ENCODE data around the gene DLL3.

The DLL3 gene

DNA sequence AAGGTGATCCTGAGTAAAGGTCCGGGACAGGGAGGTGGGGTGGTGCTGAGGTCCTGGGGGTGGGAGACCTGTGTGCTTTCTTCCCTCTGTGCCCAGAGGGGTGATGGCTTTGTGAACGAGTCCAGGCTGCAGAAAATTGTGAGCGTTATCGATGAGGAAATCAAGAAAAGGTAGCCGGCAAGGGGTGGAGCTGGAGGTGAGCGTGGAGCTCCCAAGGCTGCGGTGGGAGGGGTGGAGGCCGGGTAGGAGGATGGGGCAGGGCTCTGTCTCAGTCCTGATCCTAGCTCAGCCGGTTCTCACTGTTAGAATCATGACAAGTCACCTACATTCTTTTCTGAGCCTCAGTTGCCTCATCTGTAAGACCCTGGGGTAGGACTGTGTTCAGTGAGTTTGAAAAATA lies 20.2 kb downstream of the DLL3 start:
- no peak for DNase-seq

DNA sequence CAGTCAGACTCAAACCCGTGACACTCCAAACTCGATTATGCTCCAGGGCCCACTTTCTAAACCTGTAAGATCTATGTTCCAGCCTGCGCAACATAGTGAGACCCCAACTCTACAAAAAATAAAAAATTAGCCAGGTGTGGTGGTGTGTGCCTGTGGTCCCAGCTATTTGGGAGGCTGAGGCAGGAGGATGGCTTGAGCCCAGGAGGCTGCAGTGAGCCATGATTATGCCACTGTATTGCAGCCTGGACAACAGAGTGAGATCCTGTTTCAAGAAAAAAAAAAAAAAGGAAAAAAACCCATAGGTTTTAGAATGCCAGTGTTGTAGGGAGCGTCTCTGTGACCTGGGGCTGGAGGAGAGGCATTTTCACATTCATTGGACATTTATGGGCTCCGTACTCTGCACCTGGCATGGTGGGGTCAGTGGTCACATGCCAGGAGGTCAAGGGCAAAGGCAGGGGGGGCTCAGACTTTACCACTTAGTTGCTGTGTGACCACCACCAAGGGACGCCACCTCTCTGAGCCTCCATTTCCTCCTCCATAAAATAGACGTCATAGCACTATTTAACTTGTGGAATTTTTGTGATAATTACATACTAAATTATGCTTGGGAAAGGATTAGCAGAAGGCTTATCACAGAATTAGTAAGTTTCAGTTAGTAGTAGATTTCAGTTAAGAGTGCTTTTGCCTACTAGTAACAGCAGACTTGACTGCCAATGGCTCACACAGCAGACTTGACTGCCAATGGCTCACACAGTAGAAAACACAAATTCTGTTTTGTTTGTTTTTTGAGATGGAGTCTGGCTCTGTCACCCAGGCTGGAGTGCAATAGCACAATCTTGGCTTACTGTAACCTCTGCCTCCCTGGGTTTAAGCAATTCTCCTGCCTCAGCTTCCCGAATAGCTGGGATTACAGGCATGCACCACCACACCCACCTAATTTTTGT lies 22.1 kb downstream of the DLL3 start:
- no peak for DNase-seq

DNA sequence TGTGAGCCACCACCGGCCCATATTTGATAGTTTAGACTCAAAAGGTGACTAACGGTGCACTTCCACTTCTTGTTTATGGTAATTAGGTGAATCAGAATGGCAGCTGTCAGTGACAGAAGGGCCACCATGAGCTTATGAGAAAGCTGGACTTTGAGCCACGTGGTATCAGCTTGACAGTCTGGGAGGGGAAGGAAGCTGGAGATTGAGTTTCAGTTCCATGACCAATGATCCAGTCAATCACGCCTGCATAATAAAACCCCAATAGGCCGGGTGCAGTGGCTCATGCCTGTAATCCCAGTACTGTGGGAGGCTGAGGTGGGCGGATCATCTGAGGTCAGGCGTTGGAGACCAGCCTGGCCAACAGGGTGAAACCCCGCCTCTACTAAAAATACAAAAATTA lies 25.7 kb downstream of the DLL3 start:
- no peak for DNase-seq

DNA sequence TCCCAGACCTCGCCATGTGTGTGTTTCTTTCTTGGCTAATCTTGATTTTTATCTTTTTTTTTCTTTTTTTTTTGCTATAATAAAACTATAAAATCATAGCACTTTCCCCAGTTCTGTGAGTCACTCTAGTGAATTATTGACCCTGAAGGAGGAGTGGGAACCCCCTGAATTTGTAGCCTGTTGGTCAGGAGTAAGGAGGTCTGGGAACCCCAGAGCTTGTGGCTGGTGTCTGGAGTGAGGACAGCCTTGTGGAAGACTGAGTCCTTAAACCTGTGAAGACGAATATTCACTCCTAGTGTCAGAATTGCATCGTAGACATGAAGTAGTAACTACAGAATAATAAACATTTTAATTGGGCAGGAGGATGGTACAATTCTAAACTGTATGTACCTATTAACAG lies 26.5 kb downstream of the DLL3 start:
- no peak for DNase-seq

DNA sequence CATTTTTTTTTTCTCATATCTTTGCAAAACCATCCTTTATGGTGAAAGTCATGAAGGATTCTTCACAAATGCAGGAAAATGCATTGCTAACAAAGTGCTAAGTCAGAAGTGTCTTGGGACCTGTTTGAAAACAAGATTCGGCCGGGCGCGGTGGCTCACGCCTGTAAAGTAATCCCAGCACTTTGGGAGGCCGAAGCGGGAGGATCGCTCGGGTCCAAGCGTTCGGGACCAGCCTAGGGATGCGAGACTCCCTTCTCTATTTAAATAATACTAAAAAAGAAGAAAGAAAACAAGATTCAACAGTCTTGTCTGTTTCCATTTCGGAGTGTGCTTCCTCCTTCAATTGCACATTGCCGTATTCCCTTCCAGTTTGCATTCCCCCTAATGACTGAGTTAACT lies 33.1 kb downstream of the DLL3 start:
- DNase-seq = no peak

DNA sequence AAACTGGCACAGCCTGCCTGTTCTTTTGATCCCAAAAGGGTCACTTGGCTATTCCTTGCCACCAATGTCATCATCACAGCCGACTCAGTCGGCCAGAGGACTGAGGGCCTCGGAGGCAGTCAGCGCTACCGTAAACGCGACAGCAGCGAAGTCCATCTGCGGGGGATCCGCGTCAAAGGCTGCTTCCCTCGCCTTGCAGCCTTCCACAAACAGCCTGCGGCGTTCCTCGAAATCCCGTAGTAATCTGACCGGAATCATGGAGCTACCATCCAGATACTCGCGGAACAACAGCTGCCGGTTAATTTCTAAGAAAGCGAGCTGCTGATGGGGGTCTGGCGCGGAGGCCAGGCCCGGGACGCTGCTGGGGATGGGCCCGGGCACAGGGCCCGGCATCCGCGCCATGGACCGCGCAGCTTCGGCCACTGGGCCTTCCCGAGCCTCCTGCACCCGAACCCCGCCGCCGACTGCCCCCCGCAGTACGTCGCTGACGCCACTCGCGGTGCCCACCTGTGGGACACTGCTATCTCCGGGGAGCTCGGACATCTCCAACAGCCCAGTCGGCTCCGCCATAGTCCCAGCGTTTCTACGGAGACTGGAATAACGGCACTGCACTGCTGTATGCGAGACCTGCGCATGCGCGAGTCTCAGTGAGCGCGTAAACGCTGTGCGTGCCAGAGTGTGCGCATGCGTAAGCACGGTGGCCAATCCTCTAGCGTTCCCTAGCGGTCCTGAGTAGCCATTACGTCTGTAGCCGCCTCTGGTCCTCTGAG lies 33.7 kb downstream of the DLL3 start, which contains the start of gene EID2B:
EID2B (minus strand) TSS at position 620 of the 770 bp plus-strand sequence; CDS start at position 570, 50 bp downstream.
- peak; percentile 82 for DNase-seq

DNA sequence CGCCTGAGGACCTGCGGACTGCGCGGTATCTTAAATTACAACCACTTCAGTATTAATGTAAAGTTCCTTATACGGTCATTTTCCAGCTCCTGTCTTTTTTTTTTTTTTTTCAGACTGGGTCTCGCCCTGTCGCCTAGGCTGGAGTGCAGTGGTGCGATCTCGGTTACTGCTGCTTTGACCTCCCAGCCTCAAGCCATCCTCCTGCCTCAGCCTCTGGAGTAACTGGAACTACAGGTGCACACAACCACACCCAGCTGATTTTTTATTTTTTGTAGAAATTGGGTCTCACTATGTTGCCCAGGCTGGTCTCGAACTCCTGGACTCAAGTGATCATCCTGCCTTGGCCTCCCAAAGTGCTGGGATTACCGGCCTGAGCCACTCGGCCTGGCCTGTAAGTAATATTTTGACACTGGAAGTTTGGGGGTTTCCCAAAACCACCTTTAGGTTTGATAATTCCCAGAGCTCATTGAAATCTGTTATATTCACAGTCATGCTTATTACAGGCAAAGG lies 34.3 kb downstream of the DLL3 start:
- no peak for DNase-seq

DNA sequence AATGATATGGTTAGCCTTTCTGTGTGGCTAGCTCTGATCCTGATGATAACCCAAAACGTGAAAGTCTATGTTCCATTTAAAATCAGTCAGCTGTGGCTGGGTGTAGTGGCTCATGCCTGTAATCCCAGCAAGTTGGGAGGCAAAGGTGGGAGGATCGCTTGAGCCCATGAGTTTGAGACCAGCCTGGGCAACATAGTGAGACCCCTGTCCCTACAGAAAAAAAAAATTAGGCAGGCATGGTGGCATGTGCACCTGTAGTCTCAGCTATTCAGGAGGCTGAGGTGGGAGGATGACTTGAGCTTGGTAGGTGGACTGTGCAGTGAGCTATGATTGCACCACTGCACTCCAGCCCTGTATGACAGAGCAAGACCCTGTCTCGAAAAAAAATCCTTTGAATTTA lies 35.0 kb downstream of the DLL3 start:
- no peak for DNase-seq

DNA sequence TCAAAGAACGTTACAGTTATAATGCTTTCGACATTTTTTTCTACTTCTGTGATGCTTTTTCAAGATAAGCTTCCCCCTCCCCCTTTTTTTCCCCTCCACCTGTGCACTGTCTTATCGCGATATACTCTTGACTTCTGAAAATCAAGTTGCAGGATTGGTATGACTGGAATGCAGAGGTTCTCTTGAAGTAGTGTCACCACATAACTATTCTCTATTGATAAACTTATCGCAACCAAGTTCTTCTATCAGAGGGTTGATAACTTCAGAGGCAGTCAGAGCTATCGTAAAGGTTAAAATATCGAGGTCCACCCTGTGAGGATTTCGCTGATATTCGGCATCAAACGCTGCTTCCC lies 40.4 kb downstream of the DLL3 start:
- no peak for DNase-seq

DNA sequence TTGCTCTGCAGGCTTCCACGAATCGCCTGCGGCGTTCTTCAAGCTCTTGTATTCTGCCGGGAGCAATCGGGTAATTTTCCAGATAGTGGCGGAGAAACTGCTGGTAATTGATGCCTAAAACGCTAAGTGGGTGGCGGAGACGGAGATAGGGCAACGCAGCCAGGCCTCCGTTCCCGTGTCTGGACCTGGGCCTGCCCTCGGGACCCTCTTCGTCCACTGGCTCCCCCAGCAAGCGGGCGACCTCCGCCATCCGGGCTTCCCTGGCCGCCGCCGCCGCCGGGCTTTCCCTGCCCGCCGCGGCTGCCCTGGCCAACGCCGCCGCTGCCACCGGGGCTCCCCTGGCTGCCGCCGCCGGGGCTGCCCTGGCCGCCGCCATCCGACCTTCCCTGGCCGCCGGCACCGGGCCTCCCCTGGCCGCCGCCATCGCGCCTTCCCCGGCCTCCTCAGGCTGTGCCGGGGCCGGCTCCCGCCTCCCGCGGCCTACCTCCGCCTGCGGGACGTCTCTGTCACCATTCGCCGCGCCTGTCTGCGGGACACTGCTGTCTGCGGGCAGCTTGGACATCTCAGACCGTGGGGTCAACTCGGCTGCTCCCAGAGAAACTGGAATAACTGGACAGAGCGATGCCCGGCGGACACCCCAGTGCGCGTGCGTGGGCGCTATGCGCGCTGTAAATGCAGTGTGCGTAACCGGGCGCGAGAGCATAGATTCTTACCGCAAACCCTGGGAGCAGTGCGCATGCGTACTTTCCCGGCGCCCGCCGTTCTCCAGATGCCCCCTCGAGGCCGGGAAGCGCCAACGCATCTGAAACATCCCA lies 41.0 kb downstream of the DLL3 start, which contains the start of gene EID2:
EID2 (minus strand) TSS at position 644 of the 815 bp plus-strand sequence; CDS start at position 562, 82 bp downstream.
- DNase-seq = peak; percentile 80

DNA sequence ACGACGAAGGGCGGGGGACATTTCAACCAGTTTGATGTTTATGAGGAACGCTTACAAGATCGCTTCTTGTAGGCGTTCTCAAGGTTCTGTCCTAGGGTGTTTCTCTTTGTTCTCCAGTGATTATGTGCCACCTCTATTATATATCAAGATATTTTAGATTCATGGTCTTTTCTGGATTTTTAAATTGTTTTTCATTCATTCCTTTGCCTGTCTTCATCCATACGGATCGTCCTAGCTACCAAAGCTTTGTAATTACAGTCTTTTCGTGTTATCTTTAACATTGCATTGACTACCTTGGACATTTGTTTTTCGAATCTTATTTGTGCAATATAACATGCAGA lies 41.6 kb downstream of the DLL3 start:
- no peak for DNase-seq

DNA sequence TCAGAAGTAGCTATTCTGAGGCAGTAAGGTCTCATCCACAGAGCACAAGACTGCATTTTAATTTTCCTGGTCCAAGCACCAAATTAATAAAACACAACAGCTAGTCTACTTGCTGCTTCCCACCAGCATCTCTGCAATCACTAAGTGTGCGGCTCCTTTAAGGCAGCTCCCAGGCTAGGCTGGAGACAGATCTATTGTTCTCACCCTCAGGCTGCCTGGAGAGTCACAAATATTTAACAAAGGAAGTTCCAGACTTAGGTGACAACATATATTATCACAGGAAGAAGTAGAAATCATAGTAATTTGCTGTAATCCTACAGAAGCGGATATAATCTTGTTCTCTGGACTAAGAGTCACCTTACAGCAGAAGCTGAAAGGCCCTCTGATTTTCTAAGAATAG lies 43.5 kb downstream of the DLL3 start:
- DNase-seq = no peak

DNA sequence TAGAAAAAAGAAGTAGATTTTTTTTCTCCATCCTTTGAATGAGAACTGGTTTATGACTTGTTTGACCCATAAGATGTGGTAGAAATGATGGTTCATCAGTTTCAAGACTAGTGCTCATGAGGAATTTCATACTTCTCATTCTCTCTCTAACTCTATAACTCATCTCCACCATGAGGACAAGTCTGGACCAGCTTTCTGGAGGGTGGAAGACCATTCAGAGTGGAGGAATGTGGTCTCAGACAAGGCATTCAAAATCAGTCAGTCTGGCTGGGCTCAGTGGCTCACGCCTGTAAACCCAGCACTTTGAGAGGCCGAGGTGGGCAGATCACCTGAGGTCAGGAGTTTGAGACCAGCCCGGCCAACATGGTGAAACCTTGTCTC lies 44.7 kb downstream of the DLL3 start:
- DNase-seq = no peak

DNA sequence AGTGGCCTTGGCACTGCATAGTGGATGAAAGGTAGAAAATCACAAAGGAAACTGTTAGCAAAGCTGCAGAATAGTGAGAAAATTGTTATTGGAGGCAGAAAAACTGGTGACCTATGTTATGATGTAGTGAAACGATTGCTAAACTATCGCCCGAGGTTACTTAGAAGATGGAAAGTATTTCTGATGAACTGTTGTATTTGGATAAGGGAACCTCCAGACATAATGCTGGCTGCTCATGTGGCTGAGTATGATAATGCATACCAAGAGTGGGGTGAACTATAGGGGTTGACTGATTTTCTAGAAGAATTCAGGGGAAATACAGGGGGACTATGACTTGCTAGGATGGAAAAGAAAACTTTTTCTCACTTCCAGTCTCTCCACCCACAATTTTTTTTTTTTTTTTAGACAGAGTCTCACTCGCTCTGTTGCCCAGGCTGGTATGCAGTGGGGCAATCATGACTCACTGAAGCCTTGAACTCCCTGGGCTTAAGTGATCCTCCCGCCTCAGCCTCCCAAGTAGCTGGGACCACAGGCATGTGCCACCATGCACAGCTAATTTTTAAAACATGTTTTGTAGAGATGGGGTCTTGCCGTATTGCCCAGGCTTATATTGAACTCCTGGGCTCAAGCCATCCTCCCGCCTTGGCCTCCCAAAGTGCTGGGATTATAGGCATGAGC lies 45.6 kb downstream of the DLL3 start:
- no peak for DNase-seq

DNA sequence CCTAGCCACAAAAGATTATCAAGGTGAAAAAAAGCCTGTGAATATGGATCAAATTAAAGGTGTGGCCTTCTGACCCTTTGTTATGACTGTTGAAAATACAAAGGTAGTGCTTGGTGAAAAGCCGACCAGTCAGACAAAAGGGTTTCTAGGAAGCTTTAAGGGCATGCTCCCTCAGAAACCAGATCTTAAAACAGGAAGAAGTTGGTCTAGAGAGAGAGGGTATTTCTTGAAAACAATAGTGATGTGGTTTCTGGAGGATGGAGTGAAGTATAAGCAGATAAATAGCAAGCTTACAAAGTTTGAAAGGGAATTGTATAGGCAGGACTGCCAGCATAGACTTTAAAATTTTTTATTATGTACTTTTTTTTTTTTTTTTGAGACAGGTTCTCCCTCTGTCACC lies 46.2 kb downstream of the DLL3 start:
- no peak for DNase-seq

DNA sequence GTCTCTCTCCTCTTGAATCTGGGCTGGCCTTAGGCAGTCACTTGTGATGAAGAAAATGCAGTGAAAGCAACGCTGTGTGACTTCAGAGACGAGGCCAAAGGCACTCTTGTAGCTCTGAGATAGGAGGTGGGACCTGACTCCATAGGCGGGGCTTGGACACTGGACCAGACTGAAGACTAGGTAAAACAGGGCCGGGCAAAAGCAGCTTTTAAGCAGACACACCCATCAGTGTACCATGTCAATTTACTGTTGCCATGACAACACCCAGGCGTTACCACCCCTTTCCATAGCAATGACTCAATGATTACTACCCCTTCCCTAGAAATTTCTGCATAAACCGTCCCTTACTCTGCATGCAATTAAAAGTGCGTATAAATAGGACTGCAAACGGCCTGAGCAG lies 47.9 kb downstream of the DLL3 start:
- no peak for DNase-seq

DNA sequence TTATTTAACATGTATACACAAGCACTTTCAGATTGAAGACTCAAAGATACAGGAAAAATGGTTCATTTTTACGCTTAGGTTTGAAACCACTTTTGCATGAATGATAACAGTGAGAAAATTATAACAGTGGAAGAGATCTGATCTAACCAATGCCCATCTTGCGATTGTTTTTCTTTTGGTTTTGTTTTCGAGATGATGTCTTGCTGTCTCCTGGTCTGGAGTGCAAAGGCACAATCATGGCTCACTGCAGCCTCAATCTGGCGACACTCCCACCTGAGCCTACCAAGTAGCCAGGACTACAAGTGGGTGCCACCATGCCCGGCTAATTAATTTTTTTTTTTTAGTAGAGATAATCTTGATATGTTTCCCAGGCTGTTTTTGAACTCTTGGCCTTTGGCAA lies 51.5 kb downstream of the DLL3 start:
- no peak for DNase-seq

DNA sequence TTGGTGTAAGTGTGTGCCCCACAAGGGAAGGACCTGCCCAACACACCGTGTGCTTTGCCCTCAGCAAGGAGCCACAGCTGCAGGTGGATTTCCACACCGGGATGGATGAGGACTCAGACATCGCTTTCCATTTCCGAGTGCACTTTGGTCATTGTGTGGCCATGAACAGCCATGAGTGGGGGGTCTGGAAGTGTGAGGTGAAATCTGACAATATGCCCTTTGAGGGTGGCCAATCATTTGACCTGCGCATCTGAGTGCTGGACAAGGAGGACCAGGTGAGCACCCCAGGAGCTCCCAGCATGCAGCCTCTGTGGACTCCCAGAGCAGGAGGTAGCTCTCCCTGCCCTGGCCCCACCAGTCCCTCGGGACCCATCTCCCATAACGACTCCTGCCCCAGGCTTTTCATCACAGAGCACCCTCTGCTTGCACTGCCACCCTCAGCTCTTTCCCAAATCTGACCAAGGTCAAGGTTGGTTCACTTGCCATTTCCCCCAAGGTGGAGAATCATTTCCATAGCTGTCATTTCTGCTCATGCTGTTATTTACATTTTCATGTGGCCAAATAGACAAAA lies 54.4 kb downstream of the DLL3 start:
- no peak for DNase-seq

DNA sequence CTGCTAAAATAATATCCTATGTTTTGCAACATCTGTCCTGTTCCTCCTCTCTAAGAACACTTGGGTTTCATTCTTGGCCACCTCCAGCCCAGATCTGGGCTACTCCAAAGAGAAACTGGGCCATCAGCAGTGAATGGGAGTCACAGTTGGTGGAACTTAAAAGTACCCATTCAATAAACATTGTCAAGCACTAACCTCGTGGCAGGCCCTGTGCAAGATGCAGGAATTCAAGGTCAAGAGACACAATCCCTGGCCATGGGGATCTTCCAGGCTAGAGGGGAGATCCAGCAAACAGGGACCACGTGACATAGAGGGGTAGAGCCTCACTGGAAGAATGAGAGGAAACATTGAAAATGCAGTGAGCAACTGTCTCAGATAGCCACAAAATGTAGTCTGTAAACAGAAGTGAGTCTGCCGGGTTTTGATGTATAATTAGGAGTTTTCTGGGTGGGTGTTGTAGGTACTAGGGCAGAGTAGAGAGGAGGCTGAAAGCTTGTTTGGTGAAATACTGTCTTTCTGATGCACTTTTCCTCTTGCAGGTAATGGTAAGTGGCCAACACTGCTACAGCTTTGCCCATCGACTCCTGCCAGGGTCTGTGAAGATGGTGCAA lies 56.1 kb downstream of the DLL3 start:
- DNase-seq = no peak

DNA sequence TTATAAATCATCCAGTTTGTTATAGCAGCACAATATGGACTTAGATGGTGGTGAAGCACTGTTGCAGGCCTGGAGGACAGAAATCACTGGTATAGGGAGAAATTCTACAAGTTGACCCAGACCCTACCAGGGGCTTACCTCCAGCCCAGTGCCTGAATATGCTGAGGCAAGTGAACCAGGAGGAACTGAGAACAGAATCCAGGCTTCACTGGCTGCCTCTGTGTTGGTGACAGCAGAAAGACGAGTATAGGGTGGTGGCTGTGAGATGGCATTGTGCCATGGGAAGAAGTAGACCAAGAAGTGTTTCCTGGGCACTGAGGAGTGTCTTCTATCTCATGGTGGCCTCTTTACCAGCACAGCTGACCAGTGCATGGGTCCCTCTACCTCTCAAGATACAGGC lies 57.1 kb downstream of the DLL3 start:
- DNase-seq = no peak

Data from GF-D8 (cell line).